GM18907 (cell line): ENCODE results near the gene MYL4.
"Not testable (repeated sequence)": the region's sequence is repeated elsewhere in the genome, so short reads cannot be mapped to it uniquely, and the experiment has no call there.

Experiments
- ATAC-seq: cut with Tn5 transposase; IDR thresholded peaks from one replicate; pipeline ENCODE4 v1.9.1; 2021; ENCODE audit warnings: mild to moderate bottlenecking, moderate library complexity; ENCODE audit not compliant: unreplicated experiment

Gene MYL4

DNA sequence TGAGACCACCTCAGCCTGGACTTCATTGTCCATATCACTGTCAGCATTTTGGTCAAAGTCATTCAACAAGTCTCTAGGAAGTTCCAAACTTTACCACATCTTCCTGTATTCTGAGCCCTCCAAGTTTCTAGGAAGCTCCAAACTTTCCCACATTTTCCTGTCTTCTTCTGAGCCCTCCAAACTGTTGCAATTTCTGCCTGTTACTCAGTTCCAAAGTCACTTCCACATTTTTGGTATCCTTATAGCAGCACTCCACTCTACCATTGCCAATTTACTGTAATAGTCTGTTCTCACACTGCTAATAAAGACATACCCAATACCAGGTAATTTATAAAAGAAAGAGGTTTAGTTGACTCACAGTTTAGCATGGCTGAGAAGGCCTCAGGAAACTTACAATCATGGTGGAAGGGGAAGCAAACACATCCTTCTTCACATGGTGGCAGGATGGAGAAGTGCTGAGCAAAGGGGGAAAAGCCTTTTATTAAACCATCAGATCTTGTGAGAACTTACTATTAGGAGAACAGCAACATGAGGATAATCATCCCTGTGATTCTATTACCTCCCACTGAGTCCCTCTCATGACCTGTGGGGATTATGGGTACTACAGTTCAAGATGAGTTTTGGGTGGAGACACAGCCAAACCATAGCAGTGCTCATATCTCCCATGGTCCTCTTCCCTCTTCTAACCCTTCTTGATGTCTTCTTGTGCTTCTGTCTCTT is 60.6 kb downstream of the MYL4 start:
- ATAC-seq = not testable (repeated sequence)

- no peak for ATAC-seq
These were observed 62.0 kb downstream of the MYL4 start for GRCh38 chr17:47270946-47271705.

- no peak for ATAC-seq
These were observed 63.3 kb downstream of the MYL4 start for GRCh38 chr17:47272491-47272890.

DNA sequence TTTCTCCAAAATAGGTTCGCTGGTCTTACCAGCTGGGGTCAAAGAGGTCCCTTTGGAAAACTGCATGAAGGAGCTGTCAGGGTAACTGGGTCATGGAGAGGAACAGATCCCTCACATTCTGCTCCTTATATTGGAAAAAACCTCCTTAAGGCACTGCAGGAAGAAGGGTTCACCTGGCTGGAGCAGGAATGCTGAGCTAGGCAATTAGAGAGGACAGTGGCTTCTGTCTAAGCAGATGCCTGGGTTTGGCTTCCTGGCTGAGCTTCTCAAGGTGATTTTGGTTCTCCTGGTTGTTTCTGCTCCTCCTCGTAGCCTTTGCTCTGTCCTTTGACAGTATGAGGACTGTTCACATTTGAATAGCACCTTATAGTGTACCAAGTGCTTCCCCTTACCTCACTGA is 64.1 kb downstream of the MYL4 start:
- ATAC-seq = no peak
